GM21786 (cell line): ENCODE data around the gene CXCL16.

Experiments
- ATAC-seq: cut with Tn5 transposase; IDR thresholded peaks from one replicate; pipeline ENCODE4 v1.9.1; 2021; ENCODE audit not compliant: unreplicated experiment

CXCL16 gene

DNA sequence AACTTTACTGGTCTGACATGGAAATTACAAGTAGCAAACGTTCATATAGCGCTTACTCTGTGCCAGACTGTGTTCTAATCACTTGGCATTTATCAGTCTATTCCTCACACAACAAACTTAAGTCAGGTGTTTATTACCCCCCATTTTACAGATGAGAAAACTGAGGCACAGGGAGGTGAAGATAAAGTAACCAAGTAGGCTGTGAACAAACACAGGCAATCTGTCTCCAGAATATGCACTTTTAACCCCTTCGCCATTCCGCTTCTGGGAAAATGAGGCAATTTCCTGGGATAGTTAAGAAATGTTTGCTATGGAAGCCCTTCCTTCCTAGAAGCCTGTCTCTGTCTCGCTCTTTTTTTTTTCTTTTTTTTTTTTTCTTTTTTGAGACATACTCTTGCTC lies 12.2 kb upstream of the CXCL16 start:
- no peak for ATAC-seq

- ATAC-seq: no peak
These were observed 10.9 kb upstream of the CXCL16 start for GRCh38 chr17:4750606-4751005.

- ATAC-seq: no peak
These were observed 9.0 kb upstream of the CXCL16 start for GRCh38 chr17:4748686-4749085.

DNA sequence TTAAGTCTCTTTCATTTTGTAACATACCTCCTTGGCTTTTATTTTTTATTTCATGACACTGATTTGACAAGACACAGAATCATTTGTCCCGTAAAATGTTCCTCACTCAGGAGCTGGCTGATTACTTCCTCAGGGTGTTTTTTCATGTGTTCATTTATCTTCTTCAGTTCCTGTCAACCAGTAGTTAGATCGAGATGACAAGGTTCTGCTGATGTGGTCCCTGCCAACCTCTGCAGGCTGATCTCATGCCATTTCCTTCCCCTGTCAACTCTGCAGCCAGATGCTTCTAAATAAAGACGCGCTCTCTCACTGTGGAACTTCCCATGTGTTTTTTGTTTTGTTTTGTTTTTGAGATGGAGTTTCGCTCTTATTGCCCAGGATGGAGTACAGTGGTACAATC lies 8.1 kb upstream of the CXCL16 start:
- no peak for ATAC-seq

DNA sequence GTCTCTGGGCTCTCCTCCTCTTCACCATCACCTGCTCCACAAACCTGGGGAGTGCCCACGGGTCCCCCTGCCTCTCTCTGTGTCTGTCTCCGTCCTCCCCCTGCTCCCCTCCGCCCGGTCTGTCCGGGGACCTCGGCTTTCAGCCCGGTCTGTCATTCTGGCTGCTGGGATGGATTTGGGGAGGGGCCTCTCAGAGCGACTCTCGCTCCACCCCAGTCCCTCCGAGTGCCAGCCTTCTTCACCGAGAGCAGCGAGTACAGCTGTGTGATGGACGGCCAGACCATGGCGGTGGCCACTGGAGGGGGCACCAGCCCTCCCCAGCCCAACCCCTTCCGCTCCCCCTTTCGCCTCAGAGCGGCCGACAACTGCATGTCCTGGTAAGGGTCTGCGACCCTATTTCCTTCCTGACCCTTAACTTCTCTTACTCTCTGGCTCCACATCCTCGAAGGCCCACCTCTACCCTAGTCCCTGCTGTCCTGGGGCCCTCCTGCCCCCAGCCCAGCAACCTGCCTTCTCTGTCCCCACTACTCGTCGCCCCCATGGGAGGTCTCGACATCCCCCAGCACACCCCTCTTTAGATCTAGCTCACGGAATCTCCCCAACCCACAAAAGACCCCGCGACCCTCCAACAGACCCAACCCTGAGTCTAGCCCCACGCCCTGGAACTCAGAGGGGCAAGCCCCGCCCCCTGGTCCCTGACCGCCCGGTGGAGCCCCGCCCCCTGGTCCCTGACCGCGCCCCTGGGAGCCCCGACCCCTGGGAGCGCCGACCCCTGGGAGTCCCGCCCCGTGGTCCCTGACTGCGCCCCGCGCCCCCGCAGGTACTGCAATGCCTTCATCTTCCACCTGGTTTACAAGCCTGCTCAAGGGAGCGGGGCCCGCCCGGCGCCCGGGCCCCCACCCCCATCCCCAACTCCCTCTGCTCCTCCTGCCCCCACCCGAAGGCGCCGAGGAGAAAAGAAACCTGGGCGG lies 5.6 kb upstream of the CXCL16 start:
- no peak for ATAC-seq

DNA sequence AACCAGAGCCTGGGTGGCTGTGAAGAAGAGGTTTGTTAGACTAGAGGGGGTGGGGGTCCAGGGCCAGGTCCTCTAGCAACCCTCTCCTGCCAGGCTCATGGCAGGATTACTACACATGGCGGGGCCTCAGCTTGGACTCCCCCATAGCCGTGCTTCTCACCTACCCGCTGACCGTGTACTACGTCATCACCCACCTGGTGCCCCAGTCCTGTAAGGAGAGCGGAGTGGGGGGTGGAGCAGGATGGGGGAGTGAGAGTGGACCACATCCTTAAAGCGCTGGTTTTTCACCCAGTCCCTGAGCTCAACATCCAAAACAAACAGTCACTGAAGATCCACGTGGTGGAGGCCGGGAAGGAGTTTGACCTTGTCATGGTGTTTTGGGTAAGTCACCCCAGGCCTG lies 4.2 kb upstream of the CXCL16 start:
- ATAC-seq: no peak

DNA sequence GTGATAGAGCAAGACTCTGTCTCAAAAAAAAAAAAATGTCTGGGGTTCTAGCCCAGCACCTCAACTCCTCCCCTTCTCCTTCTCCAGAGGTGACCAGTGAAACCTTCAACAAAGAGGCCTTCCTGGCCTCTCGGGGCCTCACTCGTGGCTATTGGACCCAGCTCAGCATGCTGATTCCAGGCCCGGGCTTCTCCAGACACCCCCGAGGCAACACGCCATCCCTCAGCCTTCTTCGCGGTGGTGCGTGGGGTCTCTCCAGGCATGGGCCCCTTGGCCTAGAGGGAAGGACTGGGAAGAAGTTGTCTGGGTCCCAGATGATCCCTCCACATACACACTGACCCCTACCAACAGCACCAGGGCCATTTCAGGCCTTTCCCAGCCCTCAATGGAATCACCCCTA lies 3.5 kb upstream of the CXCL16 start:
- ATAC-seq: no peak

GRCh38 chr17:4742629-4743028 lies 2.9 kb upstream of the CXCL16 start:
- no peak for ATAC-seq

GRCh38 chr17:4742133-4742532 lies 2.4 kb upstream of the CXCL16 start:
- no peak for ATAC-seq

DNA sequence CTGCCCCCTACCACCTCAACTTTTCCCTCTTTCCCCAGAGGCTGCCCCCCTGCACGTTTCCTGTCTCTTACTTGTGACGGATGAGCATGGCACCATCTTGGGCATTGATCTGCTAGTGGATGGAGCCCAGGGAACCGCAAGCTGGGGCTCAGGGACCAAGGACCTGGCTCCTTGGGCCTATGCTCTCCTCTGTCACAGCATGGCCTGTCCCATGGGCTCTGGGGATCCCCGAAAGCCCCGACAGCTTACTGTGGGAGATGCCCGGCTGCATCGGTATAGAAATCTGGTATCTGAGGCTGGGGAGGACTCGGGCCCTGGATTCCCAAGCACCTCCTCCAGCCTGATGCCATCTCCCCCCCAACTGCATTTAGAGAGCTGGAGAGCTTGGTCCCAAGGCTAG lies 1.8 kb upstream of the CXCL16 start:
- ATAC-seq: no peak

DNA sequence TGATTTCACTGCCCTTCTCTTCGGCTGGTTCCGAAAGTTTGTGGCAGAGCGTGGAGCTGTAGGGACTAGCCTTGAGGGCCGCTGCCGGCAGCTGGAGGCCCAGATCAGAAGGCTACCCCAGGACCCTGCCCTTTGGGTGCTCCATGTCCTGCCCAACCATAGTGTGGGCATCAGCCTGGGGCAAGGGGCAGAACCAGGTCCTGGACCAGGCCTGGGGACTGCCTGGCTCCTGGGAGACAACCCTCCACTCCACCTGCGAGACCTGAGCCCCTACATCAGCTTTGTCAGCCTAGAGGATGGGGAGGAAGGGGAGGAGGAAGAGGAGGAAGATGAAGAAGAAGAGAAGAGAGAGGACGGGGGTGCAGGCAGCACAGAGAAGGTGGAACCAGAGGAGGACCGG lies 856 bp upstream of the CXCL16 start:
- ATAC-seq: no peak

- ATAC-seq: no peak
These were observed 260 bp upstream of the CXCL16 start for GRCh38 chr17:4740025-4740351.

DNA sequence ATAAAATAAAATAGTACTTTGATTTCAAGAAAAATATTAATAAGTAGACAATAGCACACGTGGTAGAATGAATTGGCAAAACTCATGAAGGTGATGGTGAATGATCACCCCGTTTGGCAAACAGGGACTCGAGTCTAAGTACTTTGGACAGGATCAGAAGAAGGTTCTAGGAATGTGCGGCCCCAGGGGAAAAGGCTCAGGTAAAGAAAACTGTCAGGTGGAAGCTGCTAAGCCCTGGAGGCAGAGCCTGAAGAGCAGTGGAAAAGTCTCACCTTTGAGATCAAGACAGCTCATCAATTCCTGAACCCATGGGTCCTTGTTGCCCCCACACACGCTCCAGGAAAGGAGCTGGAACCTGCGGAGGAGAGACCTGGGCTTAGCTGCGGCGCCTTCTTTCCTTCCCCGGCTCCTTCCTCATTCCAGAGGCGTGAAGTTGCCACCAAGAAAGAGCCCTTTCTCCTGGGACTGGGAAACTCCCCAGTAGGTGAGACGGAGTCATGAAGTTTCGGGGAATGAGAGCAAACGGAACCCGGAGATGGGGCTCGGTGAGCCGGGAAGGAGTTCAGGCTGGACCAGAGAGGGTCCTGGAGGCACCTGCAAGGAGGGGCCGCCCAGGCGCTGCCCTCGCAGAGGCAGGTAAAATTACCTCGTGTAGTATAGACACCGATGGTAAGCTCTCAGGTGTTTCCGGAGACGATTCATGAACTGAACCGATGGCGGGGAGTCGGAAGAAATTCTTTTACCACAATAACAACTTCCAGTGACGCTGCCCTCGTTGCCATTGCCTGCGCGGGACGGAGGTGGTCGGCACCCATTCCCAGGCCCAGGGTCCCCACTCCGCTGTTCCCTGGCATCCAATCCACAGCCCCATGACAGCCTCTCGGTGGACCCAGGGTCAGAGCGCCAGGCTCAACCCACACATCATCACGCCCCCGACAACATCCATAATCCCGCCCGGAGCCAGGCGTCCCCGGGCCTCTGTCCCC lies 1.3 kb downstream of the CXCL16 start:
- ATAC-seq: no peak

GRCh38 chr17:4735876-4736651 lies 3.7 kb downstream of the CXCL16 start:
- no peak for ATAC-seq

DNA sequence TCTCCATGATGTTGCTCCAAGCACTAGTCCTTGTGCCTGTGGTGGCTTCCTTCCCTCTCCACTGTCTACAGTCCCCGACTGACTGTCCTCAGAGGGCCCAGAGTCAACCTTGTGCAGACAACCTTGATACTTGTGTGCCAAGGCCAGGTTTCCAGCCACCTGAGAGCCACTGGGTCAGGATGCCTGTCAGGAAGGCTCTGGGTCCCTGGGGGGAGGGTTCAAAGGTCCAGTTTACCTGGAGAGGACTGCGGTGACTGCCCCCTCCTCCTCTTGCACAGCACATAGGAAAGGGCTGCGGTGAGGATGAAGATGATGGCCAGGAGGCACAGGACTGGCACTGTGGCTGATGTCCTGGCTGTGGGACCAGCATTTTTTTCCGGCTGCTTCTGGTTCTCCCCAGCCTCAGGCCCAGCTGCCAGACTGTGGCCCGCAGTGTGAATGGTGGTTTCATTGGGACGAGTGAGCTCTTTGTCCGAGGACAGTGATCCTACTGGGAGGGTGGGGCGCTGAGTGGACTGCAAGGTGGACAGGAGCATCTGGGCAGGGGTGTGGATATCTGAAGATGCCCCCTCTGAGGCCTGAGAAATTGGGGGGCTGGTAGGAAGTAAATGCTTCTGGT lies 4.8 kb downstream of the CXCL16 start:
- no peak for ATAC-seq

GRCh38 chr17:4733073-4733531 lies 6.6 kb downstream of the CXCL16 start:
- no peak for ATAC-seq

DNA sequence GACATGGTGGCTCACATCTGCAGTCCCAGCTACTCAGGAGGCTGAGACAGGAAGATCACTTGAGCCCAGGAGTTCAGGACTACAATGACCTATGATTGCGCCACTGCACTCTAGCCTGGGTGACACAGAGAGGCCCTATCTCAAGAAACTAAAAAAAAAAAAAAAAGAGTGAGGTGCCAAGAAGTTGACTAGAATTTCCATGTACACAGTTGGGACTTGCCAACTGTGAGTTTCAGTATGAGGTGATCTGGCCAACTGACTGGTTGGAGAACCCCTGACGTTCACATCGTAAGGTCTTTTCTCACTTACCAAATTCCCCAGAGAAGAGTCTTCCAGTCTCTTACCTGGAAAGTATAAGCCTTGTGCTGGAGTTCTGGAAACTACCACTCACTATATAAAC lies 11.6 kb downstream of the CXCL16 start:
- ATAC-seq: no peak

GRCh38 chr17:4725646-4726310 lies 13.9 kb downstream of the CXCL16 start:
- no peak for ATAC-seq

- ATAC-seq: no peak
These were observed 15.1 kb downstream of the CXCL16 start for GRCh38 chr17:4724650-4725049.

DNA sequence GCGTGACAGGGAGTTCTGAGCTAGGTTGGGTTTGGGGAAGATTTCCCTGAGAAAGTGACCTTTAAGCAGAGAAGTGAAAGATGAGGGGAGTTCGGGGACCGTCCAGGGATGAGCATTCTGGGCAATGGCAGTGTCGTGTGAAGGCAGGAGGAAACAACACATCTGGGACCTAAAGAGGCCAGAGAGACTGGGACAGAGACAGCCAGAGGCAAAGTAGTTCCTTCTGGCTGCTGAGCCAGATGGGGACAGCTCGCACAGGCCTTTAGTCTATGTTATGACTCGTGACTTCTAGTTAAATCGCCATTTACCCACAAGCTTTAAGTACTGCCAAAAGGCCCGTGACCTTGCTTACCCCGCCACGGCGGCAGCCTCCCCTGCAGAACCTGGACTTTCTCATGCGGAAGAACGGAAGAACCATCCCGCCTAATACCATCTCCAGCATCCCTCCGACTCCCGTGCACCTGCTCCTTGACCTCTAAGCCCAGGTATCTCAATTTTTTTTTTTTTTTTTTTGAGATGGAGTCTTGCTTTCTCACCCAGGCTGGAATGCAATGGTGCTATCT lies 17.0 kb downstream of the CXCL16 start:
- ATAC-seq: no peak
